NB4 (cell line): Measurements from ENCODE around the gene ARFGEF3.

Experiments
- DNase-seq: peaks from one replicate; pipeline ENCODE4 v3.0.0; 2010; ENCODE audit warnings: low read depth
- H3K4me3 ChIP-seq: one replicate; pipeline ENCODE4 v1.5.1; 2011; ENCODE audit warnings: mild to moderate bottlenecking, low read depth, low read length, moderate library complexity
- MYC ChIP-seq: IDR thresholded peaks from 2 replicates; pipeline ENCODE4 v1.6.1; 2011; ENCODE audit warnings: low read depth, low read length
- POLR2A ChIP-seq: IDR thresholded peaks from 2 replicates; pipeline ENCODE4 v1.6.1; 2011; ENCODE audit warnings: mild to moderate bottlenecking; ENCODE audit not compliant: insufficient read length; ENCODE audit errors: extremely low read depth
- TF ChIP-seq, protein P1 (sequence below): IDR thresholded peaks from one replicate; pipeline ENCODE4 v1.5.1; 2012; ENCODE audit warnings: low read depth, low read length
- TF ChIP-seq, protein P2 (sequence below): IDR thresholded peaks from 2 replicates; pipeline ENCODE4 v1.6.1; 2011; ENCODE audit warnings: low read depth, low read length

The ARFGEF3 gene

DNA sequence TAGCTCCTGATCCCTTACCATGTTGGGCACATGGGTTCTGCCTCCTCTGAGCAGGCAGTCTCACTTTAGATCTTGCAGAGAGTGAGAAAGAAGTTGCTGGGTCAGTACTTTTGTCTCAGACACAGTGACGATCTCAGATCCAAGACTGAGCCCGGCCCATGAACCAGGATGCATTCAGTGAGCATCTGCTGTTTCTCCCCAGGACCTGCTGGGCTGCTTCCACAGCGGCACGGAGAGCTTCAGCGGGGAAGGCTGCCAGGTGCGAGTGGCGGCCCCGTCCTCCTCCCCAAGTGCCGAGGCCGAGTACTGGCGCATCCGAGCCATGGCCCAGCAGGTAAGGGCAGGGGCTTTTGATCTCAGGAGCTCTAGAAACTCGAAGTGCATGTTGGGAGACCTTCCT, 162.1 kb downstream of the ARFGEF3 start:
- DNase-seq: no peak
- no peak overlapping the region for H3K4me3 ChIP-seq
- TF ChIP-seq MYC (no peak), POLR2A (no peak)
- TF ChIP-seq, protein P1, sequence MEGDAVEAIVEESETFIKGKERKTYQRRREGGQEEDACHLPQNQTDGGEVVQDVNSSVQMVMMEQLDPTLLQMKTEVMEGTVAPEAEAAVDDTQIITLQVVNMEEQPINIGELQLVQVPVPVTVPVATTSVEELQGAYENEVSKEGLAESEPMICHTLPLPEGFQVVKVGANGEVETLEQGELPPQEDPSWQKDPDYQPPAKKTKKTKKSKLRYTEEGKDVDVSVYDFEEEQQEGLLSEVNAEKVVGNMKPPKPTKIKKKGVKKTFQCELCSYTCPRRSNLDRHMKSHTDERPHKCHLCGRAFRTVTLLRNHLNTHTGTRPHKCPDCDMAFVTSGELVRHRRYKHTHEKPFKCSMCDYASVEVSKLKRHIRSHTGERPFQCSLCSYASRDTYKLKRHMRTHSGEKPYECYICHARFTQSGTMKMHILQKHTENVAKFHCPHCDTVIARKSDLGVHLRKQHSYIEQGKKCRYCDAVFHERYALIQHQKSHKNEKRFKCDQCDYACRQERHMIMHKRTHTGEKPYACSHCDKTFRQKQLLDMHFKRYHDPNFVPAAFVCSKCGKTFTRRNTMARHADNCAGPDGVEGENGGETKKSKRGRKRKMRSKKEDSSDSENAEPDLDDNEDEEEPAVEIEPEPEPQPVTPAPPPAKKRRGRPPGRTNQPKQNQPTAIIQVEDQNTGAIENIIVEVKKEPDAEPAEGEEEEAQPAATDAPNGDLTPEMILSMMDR: no peak
- TF ChIP-seq, protein P2, sequence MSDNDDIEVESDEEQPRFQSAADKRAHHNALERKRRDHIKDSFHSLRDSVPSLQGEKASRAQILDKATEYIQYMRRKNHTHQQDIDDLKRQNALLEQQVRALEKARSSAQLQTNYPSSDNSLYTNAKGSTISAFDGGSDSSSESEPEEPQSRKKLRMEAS: no peak

GRCh38 chr6:138328210-138328609, 166.5 kb downstream of the ARFGEF3 start:
- TF ChIP-seq, protein P1: no peak
- TF ChIP-seq, protein P2: no peak
- peak; percentile 7 for DNase-seq

GRCh38 chr6:138330763-138331162, 169.0 kb downstream of the ARFGEF3 start:
- TF ChIP-seq, protein P1: no peak
- TF ChIP-seq MYC (no peak), POLR2A (no peak)
- TF ChIP-seq, protein P2: no peak
- DNase-seq: no peak
- no peak overlapping the region for H3K4me3 ChIP-seq

More at GRCh38 chr6:138328210-138328609, 166.5 kb downstream of the ARFGEF3 start:
- no peak overlapping the region for H3K4me3 ChIP-seq

- H3K4me3 ChIP-seq: no peak overlapping the region
- TF ChIP-seq, protein P1: no peak
- TF ChIP-seq POLR2A: no peak
- TF ChIP-seq MYC: no peak
- TF ChIP-seq, protein P2: no peak
- no peak for DNase-seq
Measured at GRCh38 chr6:138331444-138331843, 169.7 kb downstream of the ARFGEF3 start.

DNA sequence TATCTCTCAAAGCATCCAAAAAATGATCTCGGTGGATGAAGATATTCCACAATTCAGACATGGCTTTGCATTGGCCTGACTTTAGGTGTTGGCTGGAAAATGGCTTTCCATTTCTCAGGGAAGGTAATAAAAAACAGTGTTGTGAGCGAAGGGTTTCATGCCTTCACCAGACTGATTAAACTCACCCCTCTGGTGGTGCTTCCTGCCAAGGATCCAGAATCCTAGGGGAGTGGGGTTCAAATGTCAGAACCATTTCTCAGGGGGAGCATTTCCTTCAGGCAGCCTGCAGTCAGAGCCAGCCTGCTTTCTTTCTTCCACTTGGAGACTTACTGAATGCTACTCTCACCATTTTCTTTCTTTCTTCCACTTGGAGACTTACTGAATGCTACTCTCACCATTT, 170.2 kb downstream of the ARFGEF3 start:
- DNase-seq: no peak
- TF ChIP-seq, protein P2: no peak
- no peak overlapping the region for H3K4me3 ChIP-seq

GRCh38 chr6:138334000-138334399, 172.3 kb downstream of the ARFGEF3 start:
- H3K4me3 ChIP-seq: no peak overlapping the region
- TF ChIP-seq, protein P2: no peak
- TF ChIP-seq, protein P1: no peak
- TF ChIP-seq MYC: no peak
- no peak for DNase-seq
